GM21737 (cell line): ENCODE results near the gene RNF31.

ENCODE experiments used
- ATAC-seq: cut with Tn5 transposase; IDR thresholded peaks from one replicate; pipeline ENCODE4 v1.9.1; 2021; ENCODE audit warnings: mild to moderate bottlenecking, moderate library complexity; ENCODE audit not compliant: unreplicated experiment

RNF31 gene

GRCh38 chr14:24181371-24182077, 34.2 kb downstream of the RNF31 start:
- ATAC-seq = no peak

- no peak for ATAC-seq
These were observed 35.0 kb downstream of the RNF31 start for GRCh38 chr14:24182110-24182882.

- ATAC-seq = no peak
These were observed 35.8 kb downstream of the RNF31 start for GRCh38 chr14:24183014-24183481.

- ATAC-seq = no peak
These were observed 37.0 kb downstream of the RNF31 start for GRCh38 chr14:24184104-24184970.

- ATAC-seq = no peak
These were observed 37.7 kb downstream of the RNF31 start for GRCh38 chr14:24185026-24185425.

- ATAC-seq = no peak
These were observed 38.4 kb downstream of the RNF31 start for GRCh38 chr14:24185741-24186140.

GRCh38 chr14:24186831-24187538, 39.7 kb downstream of the RNF31 start:
- no peak for ATAC-seq

GRCh38 chr14:24187539-24187915, 40.2 kb downstream of the RNF31 start:
- no peak for ATAC-seq

- peak; percentile 79 for ATAC-seq
These were observed 41.2 kb downstream of the RNF31 start, which contains the start of gene IPO4 for GRCh38 chr14:24188251-24189058. Gene IPO4, minus strand, starts transcription at chr14:24188816. Its CDS starts 29 bp downstream, at chr14:24188787.

GRCh38 chr14:24189059-24189375, 41.7 kb downstream of the RNF31 start:
- ATAC-seq = no peak

- ATAC-seq = no peak
These were observed 42.2 kb downstream of the RNF31 start for GRCh38 chr14:24189460-24189859.

GRCh38 chr14:24190416-24190815, 43.1 kb downstream of the RNF31 start:
- ATAC-seq = no peak

- no peak for ATAC-seq
These were observed 45.6 kb downstream of the RNF31 start for GRCh38 chr14:24192933-24193332.

- no peak for ATAC-seq
These were observed 47.0 kb downstream of the RNF31 start for GRCh38 chr14:24194186-24194872.

- ATAC-seq = no peak
These were observed 47.5 kb downstream of the RNF31 start for GRCh38 chr14:24194873-24195185.

GRCh38 chr14:24195186-24196070, 48.1 kb downstream of the RNF31 start, which contains the start of gene TM9SF1:
Gene TM9SF1, minus strand, starts transcription at chr14:24195441. Its CDS starts 422 bp downstream, at chr14:24195019.
- peak; percentile 80 for ATAC-seq

- no peak for ATAC-seq
These were observed 49.1 kb downstream of the RNF31 start for GRCh38 chr14:24196071-24197055.
